Stimulated activated CD4-positive, alpha-beta T cell treated with anti-CD3 and anti-CD28 coated beads, Interleukin-2, amount 100 ng/mL, for 24 hours (primary cell): ENCODE data around the gene RNF25.
A peak's percentile ranks its signal among the peaks of the same experiment; 100 is the strongest.

Experiments
- DNase-seq, 2 donors: peaks; one replicate each; pipeline ENCODE4 v3.0.0-alpha.2; 2020

The RNF25 gene

DNA sequence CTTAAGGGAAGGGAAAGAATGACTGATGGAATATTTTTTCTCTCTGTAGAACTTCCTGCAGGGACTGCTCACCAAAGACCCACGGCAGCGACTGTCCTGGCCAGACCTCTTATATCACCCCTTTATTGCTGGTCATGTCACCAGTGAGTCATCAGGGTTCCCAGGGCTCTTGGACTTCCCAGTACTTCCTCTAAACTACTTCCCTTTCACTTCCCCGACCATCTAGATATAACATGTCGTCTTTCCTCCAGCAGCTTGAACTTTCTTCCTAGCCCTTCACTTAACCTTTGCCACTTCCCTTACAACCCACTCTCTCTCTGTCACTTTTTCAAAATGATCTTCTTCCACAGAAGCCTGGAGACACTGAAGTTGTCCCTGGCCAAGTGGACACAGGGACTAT is 7.3 kb upstream of the RNF25 start:
- no peak for DNase-seq

GRCh38 chr2:218671097-218671653 is 627 bp downstream of the RNF25 start:
- no peak for DNase-seq

DNA sequence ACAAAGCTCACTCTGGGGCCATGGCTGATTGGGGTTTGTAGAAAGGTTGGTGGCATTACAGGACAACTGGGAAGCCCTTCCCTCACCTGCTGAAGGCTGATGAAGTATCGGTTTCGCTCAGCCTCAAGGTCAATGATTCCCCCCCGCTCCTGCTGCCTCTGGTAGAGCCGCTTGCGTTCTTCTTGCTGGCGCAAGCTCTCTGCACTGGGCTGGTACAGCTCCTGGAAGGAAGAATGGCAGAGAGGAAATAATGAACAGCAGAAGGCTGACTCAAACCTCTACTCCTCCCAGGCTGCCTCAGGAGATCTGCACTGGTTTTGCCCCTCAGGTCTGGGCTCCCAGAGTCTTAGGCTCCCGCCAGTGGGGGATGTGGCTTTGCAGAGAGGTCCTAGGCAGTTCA is 7.1 kb downstream of the RNF25 start:
- no peak for DNase-seq

- DNase-seq: no peak
Measured at GRCh38 chr2:218663901-218664300, 7.9 kb downstream of the RNF25 start.

- no peak for DNase-seq
Measured at GRCh38 chr2:218662827-218663226, 9.0 kb downstream of the RNF25 start.

DNA sequence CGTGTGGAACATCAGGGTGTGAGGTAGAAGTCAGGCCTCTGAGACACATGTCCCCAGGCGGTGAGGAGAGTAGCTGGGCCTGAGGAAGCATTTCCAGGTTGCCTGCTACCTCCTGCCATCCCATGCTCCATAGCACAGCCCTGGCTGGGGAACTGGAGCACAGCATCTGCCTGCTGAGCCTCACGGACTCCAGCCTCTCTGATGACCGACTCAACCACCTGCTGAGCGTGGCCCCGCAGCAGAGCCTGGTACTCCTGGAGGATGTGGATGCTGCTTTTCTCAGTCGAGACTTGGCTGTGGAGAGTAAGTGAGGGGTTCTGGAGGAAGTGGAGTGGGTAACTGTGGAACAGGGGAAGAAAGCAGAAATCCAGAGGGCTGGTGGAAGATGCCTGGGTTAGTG is 9.4 kb downstream of the RNF25 start:
- no peak for DNase-seq

DNA sequence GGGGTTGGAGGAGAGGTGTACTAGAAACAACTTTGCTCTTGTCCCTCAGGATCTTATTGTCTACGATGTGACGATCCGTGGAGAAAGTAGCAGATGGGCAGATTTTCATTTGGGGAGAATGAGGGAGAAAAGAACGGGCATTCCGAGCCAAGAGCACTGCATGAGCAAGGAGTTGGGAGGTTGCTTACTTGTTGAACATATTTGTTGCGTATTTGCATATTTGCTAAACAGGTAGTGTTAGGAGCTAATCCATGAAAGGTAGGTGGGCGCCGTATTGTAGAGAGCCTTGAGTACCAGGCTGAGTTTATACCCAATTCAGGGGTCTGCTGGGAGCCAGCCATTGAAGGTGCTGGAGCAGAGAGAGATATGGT is 11.8 kb downstream of the RNF25 start:
- no peak for DNase-seq

DNA sequence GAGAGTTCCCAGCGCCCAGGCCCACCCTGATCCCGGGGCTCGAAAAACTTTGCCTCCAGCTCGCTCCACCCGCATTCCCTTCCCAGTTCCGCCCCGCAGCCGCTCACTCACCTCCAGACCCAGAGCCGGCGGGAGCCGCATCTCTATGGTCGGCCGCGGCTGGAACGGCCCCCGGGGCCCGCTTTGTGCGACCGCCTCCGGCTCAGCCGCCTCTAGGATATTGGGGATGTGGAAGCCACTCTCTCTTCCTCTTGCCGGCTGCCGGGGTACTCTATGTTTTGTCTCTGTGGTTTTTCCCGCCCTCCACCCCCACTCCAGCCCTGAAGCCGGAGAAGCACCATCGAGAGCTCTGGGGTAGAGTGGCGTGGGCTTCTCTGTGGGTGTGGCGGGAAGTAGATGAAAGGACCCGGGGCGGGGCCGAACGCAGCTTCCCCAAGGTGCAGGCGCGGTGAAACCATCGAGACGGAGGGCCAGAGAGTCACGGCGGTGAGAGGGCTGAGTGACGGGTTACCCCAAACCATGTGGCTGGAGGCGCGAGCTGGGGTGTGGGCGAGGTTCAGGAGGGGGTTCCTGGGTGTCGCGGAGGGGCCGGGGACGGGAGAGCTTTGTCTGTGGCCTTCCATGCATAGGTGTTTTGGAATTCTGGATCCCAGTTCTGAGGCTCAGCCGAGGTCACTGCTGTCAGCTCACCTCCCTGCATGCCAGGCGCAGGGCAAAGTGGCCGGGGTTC is 12.4 kb downstream of the RNF25 start, which contains the start of the genes BCS1L and ZNF142:
BCS1L (plus strand) TSS at position 426 of the 730 bp plus-strand sequence. CDS start 1,305 bp downstream, outside the sequence.
ZNF142 (minus strand) TSS at position 366 of the 730 bp plus-strand sequence. CDS start 3,194 bp downstream, outside the sequence.
- peak; percentile 97 for DNase-seq

DNA sequence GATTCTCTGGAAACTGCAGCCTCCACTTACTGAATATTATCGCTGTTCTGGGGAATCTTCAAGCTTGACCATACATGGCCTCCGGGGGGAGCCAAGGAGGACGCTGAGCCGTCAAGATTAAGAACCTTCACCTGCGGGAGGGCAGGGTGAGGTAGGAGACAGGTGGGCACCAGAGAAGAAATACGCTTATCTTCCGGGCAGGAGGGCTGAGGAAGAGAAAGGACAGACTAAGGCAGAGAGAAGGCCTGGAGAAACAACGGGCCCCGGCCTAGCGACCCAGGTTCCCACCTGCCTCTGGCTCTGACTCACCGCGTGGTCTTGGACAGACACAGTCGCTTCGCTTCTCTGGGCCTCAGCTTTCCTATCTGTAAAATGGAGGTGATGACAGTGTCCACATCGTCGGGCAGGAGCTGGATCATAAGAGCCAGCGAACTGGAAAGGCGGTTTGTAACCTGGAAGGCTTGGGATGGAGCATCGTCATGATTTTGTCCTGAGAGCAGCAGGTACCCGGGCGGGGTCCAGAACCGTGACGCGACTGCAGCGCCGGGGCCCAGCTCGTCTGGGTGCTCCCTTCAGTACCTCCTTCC is 13.0 kb downstream of the RNF25 start:
- peak; percentile 41 to 61 for DNase-seq

DNA sequence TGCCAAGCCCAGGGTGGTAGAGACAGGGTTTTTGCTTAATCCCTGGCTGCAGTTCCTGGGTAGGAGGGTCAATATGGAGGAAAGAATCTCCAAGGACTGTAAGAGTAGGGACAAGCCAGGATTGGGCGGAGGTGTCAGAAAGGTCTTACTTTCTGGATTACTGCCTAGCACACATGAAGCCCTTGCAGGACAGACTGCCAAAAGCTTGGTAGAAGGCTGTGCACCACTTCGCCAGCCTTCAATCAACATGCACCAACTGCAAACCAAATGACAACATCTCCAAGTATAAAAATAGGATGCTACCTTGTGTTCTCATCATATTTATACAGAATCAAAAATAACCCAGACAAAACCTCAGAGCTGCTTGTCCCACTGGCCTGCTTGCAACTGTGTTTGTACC is 16.1 kb downstream of the RNF25 start:
- DNase-seq: no peak

- DNase-seq: no peak
Measured at GRCh38 chr2:218648787-218649100, 23.1 kb downstream of the RNF25 start.

DNA sequence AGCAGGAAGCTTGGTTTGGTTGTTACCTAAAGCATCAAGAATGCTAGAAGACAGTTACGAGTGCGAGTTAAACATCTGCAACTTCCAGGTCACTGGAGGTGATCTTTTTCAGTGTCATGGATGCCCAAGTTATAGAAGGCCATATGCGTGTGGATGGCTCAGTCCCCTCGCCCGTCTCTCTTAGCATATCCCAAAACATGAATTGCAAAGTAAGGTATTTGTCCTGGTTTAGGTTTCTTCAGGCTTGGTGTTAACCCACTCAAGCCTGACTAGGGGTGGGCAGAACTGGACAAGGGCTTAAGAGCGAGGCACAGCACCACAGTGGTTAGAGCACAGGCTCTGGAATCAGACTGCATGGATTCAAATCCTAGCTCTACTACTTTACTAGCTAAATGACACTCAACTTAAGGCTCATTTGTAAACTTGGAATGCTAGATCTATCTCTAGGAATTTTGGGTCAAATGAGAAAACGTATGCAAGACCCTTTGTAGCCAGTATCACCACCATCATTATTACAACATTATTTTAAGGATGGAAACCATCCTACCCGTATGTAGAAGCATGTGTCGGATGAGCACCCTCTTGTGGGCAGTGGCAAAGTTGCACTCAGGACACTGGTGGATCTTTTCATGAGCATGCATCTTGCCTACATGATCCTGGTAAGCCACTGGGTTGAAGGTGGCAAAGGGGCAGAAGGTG is 23.6 kb downstream of the RNF25 start:
- peak; percentile 51 to 57 for DNase-seq

- DNase-seq: no peak
Measured at GRCh38 chr2:218645126-218645525, 26.7 kb downstream of the RNF25 start.

DNA sequence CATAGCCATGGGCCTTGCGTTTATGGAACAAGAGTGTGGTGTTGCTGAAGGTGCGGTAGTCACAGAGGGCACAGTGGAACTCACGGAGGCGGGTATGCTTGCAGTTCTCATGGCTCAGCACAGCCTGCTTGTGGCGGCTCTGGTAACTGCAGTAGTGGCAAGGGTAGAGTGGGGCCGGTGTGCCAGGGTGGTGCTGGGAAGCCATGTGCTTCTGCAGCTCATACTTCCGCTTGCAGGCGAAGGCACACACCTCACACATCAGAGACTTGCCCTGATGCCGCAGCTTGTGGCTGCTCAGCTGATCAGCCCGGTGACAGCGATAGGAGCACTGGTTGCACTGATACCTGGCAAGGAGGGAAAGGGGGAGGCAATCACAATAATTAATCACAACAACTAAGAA is 27.1 kb downstream of the RNF25 start:
- no peak for DNase-seq

DNA sequence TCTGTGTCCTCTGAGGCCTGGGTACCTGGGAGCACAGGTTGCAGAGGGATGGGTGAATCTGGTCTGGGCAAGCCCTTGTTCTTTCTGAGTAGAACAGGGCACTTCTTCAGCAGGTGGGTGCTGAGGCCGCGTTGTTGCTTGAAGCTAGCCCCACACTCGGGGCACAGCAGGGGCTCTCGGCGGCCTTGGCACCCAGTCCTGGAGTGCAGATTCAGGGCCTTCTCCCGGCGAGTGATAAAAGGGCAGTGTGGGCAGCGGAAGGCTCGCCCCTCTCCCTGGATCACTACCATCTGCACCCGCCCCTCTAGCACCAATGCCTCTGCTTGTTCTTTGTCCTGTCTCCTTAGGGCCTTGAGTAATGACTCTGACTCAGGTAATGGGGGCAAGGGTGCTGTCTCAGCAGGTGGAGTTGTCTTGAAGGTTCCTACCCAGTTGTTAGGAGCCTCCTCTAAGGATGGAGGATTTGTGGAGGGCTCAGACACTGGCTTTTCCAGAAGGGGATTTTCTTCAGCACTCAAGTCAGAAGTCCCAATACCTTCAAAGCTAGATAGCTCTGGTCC is 28.0 kb downstream of the RNF25 start:
- no peak for DNase-seq

DNA sequence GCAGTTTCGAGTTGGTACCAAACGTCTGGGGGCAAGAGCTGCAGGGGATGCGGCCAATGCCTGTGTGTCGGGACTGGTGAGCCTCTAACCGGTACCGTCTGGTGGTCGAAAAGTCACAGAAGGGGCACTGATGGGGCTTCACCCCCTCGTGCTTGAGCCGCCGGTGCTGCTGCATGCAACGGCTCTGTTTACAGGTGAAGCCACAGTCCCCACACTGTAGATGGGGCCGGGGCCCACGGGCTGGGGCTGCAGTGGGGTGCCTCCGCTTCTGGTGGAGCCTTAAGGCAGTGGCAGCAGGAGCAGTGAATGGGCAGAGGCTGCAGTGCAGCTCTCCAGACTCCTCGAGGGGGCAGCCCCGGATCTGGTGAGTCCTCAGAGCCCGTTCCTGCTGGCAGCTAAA is 29.0 kb downstream of the RNF25 start:
- DNase-seq: no peak

GRCh38 chr2:218642121-218642656 is 29.6 kb downstream of the RNF25 start:
- no peak for DNase-seq

GRCh38 chr2:218638372-218638771 is 33.4 kb downstream of the RNF25 start:
- DNase-seq: no peak

GRCh38 chr2:218635719-218636118 is 36.1 kb downstream of the RNF25 start:
- no peak for DNase-seq

DNA sequence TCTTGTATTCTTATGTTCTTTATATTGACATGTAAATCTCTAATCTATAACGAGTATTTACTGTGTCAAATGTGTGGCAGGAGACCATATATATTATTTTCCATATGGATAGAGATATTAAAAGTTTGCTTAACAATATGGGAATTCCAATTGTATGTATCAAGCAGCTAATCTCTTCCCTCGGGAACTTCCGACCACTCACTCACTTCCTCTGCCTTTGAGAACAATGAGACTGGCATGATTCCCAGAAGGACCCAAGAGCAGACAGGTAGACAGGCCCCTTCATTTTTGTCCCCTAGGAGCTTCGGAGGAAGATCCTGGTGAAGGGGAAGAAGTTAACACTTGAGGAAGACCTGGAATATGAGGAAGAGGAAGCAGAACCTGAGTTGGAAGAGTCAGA is 40.0 kb downstream of the RNF25 start:
- no peak for DNase-seq

- DNase-seq: no peak
Measured at GRCh38 chr2:218627939-218628338, 43.9 kb downstream of the RNF25 start.

DNA sequence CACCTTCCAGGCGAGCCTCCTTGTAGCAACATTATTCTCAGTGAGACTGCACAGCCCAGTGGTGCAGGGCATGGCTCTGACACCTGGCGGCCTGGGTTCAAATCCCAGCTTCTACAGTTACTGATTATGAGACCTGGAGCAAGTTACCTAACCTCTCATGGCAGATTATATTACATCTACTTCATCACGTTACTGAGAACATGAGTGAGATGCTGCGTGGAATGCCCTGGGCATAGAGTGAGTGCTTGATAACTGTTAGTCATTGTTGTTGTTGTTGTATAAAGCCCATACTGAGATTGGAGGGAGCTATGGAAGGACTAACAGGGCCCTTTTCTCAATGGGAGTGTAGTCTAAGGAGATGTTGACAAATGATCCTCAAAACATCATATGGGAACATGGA is 45.4 kb downstream of the RNF25 start:
- DNase-seq: no peak

- no peak for DNase-seq
Measured at GRCh38 chr2:218623366-218623705, 48.5 kb downstream of the RNF25 start.
